ENCODE measurements around the gene KNDC1. TPM values are rescaled to one million over a fixed set of nuclear protein-coding genes. Genes with fewer than 3 reads are reported as not detected.

KNDC1 gene
- total RNA-seq, 4 donors from 2014 or later = 3.7 to 5.9 (median 4.8) TPM

- no peak for TF ChIP-seq CTCF (IDR thresholded peaks at IDR 0.05)
- no peak for TF ChIP-seq POLR2A (IDR thresholded peaks at IDR 0.05)
- no peak for TF ChIP-seq EP300 (IDR thresholded peaks at IDR 0.05)
- 85 to 87% methylated on average over 21 to 32 of the region's 32 CpGs for WGBS, 2 donors
Observed at GRCh38 chr10:133213641-133214467, 53.8 kb downstream of the KNDC1 start.

GRCh38 chr10:133214468-133215410, 54.7 kb downstream of the KNDC1 start:
- DNase-seq (ENCODE audit: low spot score in 2 of 2) = no peak
- no peak for TF ChIP-seq POLR2A (IDR thresholded peaks at IDR 0.05)
- peaks cover 0 to 17% of the 10 kb centered on the region in 2 donors for H3K27me3 ChIP-seq
- H3K9me3 ChIP-seq = no peaks in the 10 kb centered on the region
- H3K36me3 ChIP-seq = no peaks in the 10 kb centered on the region
- no peak overlapping the region for H3K27ac ChIP-seq
- WGBS, 2 donors = 76 to 77% methylated on average over 20 to 26 of the region's 28 CpGs
- H3K4me1 ChIP-seq = no peaks in the 10 kb centered on the region
- no peak overlapping the region for H3K4me3 ChIP-seq

More at GRCh38 chr10:133213641-133214467, 53.8 kb downstream of the KNDC1 start:
- H3K4me3 ChIP-seq = no peak overlapping the region
- H3K9me3 ChIP-seq = no peaks in the 10 kb centered on the region
- no peaks in the 10 kb centered on the region for H3K4me1 ChIP-seq
- H3K27ac ChIP-seq = no peak overlapping the region
- no peaks in the 10 kb centered on the region for H3K36me3 ChIP-seq
- peaks cover 0 to 10% of the 10 kb centered on the region in 2 donors for H3K27me3 ChIP-seq
- no peak for DNase-seq (ENCODE audit: low spot score in 2 of 2)

GRCh38 chr10:133215586-133215985, 55.6 kb downstream of the KNDC1 start:
- TF ChIP-seq POLR2A (IDR thresholded peaks at IDR 0.05) (no peak), CTCF (IDR thresholded peaks at IDR 0.05) (no peak), EP300 (IDR thresholded peaks at IDR 0.05) (no peak)
- WGBS, 2 donors = 89 to 91% methylated on average over 18 to 25 of the region's 27 CpGs
- H3K36me3 ChIP-seq = no peaks in the 10 kb centered on the region
- H3K4me1 ChIP-seq = no peaks in the 10 kb centered on the region
- H3K27me3 ChIP-seq = peaks cover 0 to 19% of the 10 kb centered on the region in 2 donors
- no peak for DNase-seq (ENCODE audit: low spot score in 2 of 2)
- no peak overlapping the region for H3K27ac ChIP-seq
- no peaks in the 10 kb centered on the region for H3K9me3 ChIP-seq
- no peak overlapping the region for H3K4me3 ChIP-seq

- H3K4me1 ChIP-seq = no peaks in the 10 kb centered on the region
- H3K9me3 ChIP-seq = no peaks in the 10 kb centered on the region
- no peak overlapping the region for H3K27ac ChIP-seq
- no peak for DNase-seq (ENCODE audit: low spot score in 2 of 2)
- no peak for TF ChIP-seq CTCF (IDR thresholded peaks at IDR 0.05)
- no peak for TF ChIP-seq EP300 (IDR thresholded peaks at IDR 0.05)
- TF ChIP-seq POLR2A (IDR thresholded peaks at IDR 0.05) = no peak
- 74 to 83% methylated on average over 26 of the region's 26 CpGs for WGBS, 2 donors
- no peak overlapping the region for H3K4me3 ChIP-seq
- peaks cover 0 to 19% of the 10 kb centered on the region in 2 donors for H3K27me3 ChIP-seq
- H3K36me3 ChIP-seq = no peaks in the 10 kb centered on the region
Observed at GRCh38 chr10:133216776-133217175, 56.8 kb downstream of the KNDC1 start.

GRCh38 chr10:133217800-133218589, 58.0 kb downstream of the KNDC1 start:
- peaks cover 0 to 19% of the 10 kb centered on the region in 2 donors for H3K27me3 ChIP-seq
- no peak overlapping the region for H3K27ac ChIP-seq
- H3K4me1 ChIP-seq = no peaks in the 10 kb centered on the region
- no peaks in the 10 kb centered on the region for H3K9me3 ChIP-seq
- 82 to 85% methylated on average over 21 to 25 of the region's 25 CpGs for WGBS, 2 donors
- no peak for DNase-seq (ENCODE audit: low spot score in 2 of 2)
- no peak overlapping the region for H3K4me3 ChIP-seq
- no peaks in the 10 kb centered on the region for H3K36me3 ChIP-seq
- TF ChIP-seq CTCF (IDR thresholded peaks at IDR 0.05) (no peak), POLR2A (IDR thresholded peaks at IDR 0.05) (no peak), EP300 (IDR thresholded peaks at IDR 0.05) (no peak)
